Ovary (tissue), 9 donors: ENCODE results near the gene HLCS. TPM values are rescaled to one million over a fixed set of nuclear protein-coding genes. Genes with fewer than 3 reads are reported as not detected.

Experiments used
- DNase-seq, 5 donors: peaks; one replicate each; pipeline ENCODE4 v3.0.0-alpha.2; 2019 to 2020
- H3K27ac ChIP-seq, 2 donors: fragments of 200-600 bp; one replicate each; pipeline versions ENCODE4 v1.5.1 to v1.8.0; 2019 to 2022
- H3K27me3 ChIP-seq: fragments of 200-600 bp; one replicate; pipeline ENCODE4 v1.8.0; 2022
- H3K36me3 ChIP-seq: fragments of 200-600 bp; sonication (generic); one replicate; pipeline ENCODE4 v1.5.1; 2019
- H3K4me1 ChIP-seq: one replicate; pipeline ENCODE4 v1.8.1; 2013; ENCODE audit warnings: mild to moderate bottlenecking, moderate library complexity; ENCODE audit not compliant: insufficient read depth
- H3K4me3 ChIP-seq: fragments of 200-600 bp; sonication (generic); one replicate; pipeline ENCODE4 v1.5.1; 2017
- H3K9me3 ChIP-seq, 2 donors: fragments of 200-600 bp in 1 of 2; sonication (generic) in 1 of 2; one replicate each; pipeline versions ENCODE4 v1.5.1 to v1.8.1; 2013 to 2019; ENCODE audit warnings: mild to moderate bottlenecking in 1 of 2, moderate library complexity in 1 of 2
- EP300 ChIP-seq: sonication (generic); formaldehyde crosslinking; IDR thresholded peaks from one replicate; pipeline ENCODE4 v1.6.1; 2017; ENCODE audit warnings: antibody characterized with exemption
- POLR2A ChIP-seq: fragments of 450-650 bp; IDR thresholded peaks from one replicate; pipeline ENCODE4 v1.6.1; 2017; ENCODE audit warnings: antibody characterized with exemption, mild to moderate bottlenecking, moderate library complexity
- WGBS, 3 donors: extraction: QIAGEN DNeasy Blood & Tissue Kit in 1 of 3; methylation state at CpG; one replicate each; pipeline versions ENCODE4 v1.1.5 to v1.1.7; 2013 to 2017; 5-methylcytosine and 5-hydroxymethylcytosine counted together
- intact Hi-C, 4 donors: fragments of 100-400 bp; cut with DNase I; formaldehyde crosslinking; loops; one replicate each; pipeline versions ENCODE4 v1.11.0 to v1.15.1; 2022 to 2023
- polyA plus RNA-seq, 2 donors: library from polyadenylated mRNA; stranded (reverse); fragments of 200-250 nt in 1 of 2; fragments of 350-450 nt in 1 of 2; fragmentation: Illumina TruSeq in 1 of 2; extraction: RNeasy Lipid Tissue Mini Kit (QIAGEN cat#74804) in 1 of 2; gene quantifications; one replicate each; pipeline ENCODE4 v1.2.3, GENCODE V29; 2013 to 2014
- total RNA-seq, 7 donors: library from RNA; depleted of rRNA in 2 of 7; stranded (reverse); fragments of >200 nt in 2 of 7; fragmentation: NEBNext Ultra II Directional in 3 of 7; extraction: Animal tissue kit (Norgen Biotek cat#: 25700) in 3 of 7; gene quantifications; one replicate each; pipeline versions ENCODE4 v1.1.0 to v1.2.4, GENCODE V29; 2016 to 2023
- TF ChIP-seq, protein P1 (sequence below), 3 donors: fragments of 450-650 bp in 2 of 3; fragments of 200-600 bp in 1 of 3; IDR thresholded peaks; one replicate each; pipeline versions ENCODE4 v1.5.1 to v1.8.0; 2016 to 2022; ENCODE audit warnings: antibody characterized with exemption in 3 of 3, mild to moderate bottlenecking in 1 of 3
- donor health status: DM: no; HTN: no; CAD: no; lungs with moderate emphysema.
- donor health status: DM: no; HTN: no; CAD: no.
- donor health status: Bipolar disorder and iron deficiency.
- donor health status: DM: yes; HTN: yes; CAD: no.
- donor health status: DM: no; HTN: no; CAD: no.
- donor health status: DM: yes; HTN: yes; CAD: no.

HLCS gene
- total and polyA plus RNA-seq, 9 donors: 4.0 to 20.3 (median 12.4) TPM

DNA sequence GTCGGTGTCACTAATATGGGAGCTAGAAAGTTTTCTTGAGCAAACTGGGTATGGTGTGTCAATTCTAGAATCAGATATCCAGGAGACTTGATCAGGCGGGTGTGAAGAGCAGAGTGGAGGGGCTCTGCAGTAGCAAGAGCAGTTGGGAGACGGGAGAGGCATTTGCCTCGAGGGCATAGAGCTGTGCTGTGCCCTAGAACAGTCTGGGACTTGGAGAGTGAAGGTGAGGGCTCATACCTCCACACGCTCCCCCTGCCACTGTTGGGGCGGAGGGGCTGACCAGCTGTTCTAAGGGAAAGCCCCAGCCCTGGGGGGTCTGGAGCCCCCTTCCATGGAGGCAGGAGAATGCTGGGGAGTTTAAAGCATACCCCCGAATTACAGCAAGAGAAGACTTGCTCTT lies 233.7 kb downstream of the HLCS start:
- Histone ChIP-seq H3K4me3 (no peak overlapping the region), H3K4me1 (no peaks in the 10 kb centered on the region), H3K27ac (no peak overlapping the region), H3K36me3 (no peaks in the 10 kb centered on the region), H3K27me3 (no peaks in the 10 kb centered on the region), H3K9me3 (no peaks in the 10 kb centered on the region)
- TF ChIP-seq EP300: no peak
- TF ChIP-seq, protein P1, sequence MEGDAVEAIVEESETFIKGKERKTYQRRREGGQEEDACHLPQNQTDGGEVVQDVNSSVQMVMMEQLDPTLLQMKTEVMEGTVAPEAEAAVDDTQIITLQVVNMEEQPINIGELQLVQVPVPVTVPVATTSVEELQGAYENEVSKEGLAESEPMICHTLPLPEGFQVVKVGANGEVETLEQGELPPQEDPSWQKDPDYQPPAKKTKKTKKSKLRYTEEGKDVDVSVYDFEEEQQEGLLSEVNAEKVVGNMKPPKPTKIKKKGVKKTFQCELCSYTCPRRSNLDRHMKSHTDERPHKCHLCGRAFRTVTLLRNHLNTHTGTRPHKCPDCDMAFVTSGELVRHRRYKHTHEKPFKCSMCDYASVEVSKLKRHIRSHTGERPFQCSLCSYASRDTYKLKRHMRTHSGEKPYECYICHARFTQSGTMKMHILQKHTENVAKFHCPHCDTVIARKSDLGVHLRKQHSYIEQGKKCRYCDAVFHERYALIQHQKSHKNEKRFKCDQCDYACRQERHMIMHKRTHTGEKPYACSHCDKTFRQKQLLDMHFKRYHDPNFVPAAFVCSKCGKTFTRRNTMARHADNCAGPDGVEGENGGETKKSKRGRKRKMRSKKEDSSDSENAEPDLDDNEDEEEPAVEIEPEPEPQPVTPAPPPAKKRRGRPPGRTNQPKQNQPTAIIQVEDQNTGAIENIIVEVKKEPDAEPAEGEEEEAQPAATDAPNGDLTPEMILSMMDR (IDR thresholded peaks at IDR 0.05): no peak
- TF ChIP-seq POLR2A: no peak
- DNase-seq: no peak
- intact Hi-C loops: no loop called here
- 84 to 86% (median 86%) methylated on average over 7 of the region's 7 CpGs for WGBS, 3 donors

DNA sequence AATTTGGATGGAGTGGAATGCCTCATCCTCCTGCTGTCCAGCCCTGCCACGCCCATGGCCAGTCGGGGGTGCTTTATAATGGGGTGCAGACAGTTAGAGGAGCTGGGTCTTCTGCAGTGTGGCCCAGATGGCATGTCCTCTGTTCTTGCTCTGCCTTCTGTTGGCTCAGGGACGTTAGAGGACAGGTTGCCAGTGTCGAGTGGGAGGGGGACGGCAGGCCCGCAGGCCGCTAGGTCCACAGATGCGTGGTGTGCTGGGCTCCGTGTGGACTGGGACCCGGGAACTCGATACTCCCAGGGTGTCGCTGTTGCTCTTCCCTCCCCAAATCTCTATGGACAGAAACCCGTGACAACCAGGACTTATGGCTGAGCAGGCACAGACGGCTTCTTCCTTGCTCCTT lies 234.3 kb downstream of the HLCS start:
- TF ChIP-seq EP300: no peak
- TF ChIP-seq, protein P1 (IDR thresholded peaks at IDR 0.05): no peak
- TF ChIP-seq POLR2A: no peak
- no peaks in the 10 kb centered on the region for H3K36me3 ChIP-seq
- H3K9me3 ChIP-seq: no peaks in the 10 kb centered on the region
- H3K27ac ChIP-seq: no peak overlapping the region
- WGBS, 3 donors: 68 to 85% (median 80%) methylated on average over 14 of the region's 14 CpGs
- H3K27me3 ChIP-seq: no peaks in the 10 kb centered on the region
- intact Hi-C loops: no loop called here
- H3K4me1 ChIP-seq: no peaks in the 10 kb centered on the region
- no peak overlapping the region for H3K4me3 ChIP-seq
- no peak for DNase-seq

DNA sequence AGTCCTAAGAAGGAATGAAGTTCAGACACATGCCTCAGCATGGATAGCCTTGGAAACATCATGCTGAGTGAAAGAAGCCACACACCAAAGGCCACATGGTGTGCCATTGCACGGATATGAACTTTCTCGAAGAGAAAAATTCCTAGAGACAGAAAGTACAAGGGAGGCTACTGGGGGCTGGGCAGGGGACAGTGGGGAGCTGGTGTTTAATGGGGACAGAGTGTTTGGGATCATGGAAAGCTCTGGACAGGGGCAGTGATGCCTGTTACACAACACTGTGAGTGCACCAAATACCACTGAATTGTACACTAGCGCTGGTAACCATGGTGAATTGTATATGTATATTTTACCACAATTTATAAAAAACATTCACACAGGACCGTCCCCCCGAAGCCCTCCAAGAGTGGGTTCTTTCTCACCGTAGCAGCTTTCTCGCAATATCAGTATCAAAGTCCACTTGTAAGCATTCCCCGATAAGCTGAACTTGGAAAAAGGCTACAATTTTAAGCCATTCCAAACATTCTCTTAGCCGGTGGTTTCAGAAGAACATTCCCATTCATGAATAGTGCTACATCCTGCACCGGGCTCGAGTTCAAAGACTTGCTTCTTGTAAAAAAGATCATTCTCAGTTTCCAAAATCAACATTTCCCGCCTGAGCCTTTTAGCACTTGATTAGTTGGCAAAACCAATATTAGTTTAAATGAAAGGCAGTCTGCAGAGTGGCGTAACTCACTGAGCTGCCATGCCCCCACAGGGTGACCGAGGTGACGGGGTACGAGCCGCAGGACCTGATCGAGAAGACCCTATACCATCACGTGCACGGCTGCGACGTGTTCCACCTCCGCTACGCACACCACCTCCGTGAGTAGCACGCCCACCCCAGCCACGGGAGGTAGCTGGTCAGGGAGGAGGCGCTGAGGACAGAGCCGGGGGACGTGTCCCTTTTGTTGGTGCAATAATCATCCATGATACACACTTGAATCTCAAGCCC lies 235.9 kb downstream of the HLCS start:
- H3K27me3 ChIP-seq: no peaks in the 10 kb centered on the region
- H3K4me1 ChIP-seq: no peaks in the 10 kb centered on the region
- no peak overlapping the region for H3K27ac ChIP-seq
- intact Hi-C loops: no loop called here
- WGBS, 3 donors: 79 to 85% (median 80%) methylated on average over 30 of the region's 30 CpGs
- no peak for DNase-seq
- no peak for TF ChIP-seq POLR2A
- no peak for TF ChIP-seq EP300
- TF ChIP-seq, protein P1 (IDR thresholded peaks at IDR 0.05): no peak
- no peak overlapping the region for H3K4me3 ChIP-seq
- H3K9me3 ChIP-seq: no peaks in the 10 kb centered on the region
- no peaks in the 10 kb centered on the region for H3K36me3 ChIP-seq

DNA sequence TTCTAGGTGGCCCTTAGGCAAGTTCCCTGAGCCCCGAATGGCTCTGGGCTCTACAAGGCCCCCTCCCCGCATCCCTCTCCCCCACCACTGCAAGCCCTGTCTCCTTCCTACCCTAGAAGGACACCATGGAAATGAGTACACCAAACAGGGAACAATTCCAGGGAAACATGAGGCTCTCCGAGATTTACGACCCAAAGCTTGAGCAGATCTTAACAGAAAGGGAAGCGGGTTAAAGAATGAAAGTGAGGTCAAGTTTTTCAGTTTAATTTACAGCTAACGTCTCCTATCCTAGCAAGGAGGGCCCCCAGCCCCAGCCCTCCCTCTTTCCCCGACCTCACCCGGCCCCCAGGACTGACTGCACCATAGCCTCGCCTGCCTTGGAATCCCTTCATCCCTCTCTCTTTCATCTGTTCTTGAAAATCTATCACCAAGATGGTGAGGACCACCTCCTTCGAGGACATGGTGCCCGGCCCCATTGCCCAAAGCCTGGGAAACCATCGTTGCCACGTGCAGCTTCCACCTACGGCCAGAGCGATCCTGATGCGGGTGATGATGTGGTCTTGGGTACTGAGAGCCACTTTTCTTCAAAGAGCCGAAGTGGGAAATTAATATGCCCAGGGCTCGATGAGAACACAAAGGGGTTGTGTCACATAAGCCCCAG lies 237.0 kb downstream of the HLCS start:
- no peaks in the 10 kb centered on the region for H3K27me3 ChIP-seq
- WGBS, 3 donors: 69 to 70% (median 69%) methylated on average over 18 of the region's 18 CpGs
- no peaks in the 10 kb centered on the region for H3K36me3 ChIP-seq
- DNase-seq: no peak
- intact Hi-C loops: no loop called here
- H3K9me3 ChIP-seq: no peaks in the 10 kb centered on the region
- no peaks in the 10 kb centered on the region for H3K4me1 ChIP-seq
- no peak for TF ChIP-seq EP300
- no peak for TF ChIP-seq POLR2A
- TF ChIP-seq, protein P1 (IDR thresholded peaks at IDR 0.05): no peak
- H3K4me3 ChIP-seq: no peak overlapping the region
- H3K27ac ChIP-seq: no peak overlapping the region
